ENCODE results near the gene SNX15. TPM values are rescaled to one million over a fixed set of nuclear protein-coding genes. Genes with fewer than 3 reads are reported as not detected.
A peak's percentile ranks its signal among the peaks of the same experiment; 100 is the strongest.

The SNX15 gene
- total and polyA plus RNA-seq, 3 donors from 2014 or later = 15.6 to 22.5 (median 17.0) TPM

DNA sequence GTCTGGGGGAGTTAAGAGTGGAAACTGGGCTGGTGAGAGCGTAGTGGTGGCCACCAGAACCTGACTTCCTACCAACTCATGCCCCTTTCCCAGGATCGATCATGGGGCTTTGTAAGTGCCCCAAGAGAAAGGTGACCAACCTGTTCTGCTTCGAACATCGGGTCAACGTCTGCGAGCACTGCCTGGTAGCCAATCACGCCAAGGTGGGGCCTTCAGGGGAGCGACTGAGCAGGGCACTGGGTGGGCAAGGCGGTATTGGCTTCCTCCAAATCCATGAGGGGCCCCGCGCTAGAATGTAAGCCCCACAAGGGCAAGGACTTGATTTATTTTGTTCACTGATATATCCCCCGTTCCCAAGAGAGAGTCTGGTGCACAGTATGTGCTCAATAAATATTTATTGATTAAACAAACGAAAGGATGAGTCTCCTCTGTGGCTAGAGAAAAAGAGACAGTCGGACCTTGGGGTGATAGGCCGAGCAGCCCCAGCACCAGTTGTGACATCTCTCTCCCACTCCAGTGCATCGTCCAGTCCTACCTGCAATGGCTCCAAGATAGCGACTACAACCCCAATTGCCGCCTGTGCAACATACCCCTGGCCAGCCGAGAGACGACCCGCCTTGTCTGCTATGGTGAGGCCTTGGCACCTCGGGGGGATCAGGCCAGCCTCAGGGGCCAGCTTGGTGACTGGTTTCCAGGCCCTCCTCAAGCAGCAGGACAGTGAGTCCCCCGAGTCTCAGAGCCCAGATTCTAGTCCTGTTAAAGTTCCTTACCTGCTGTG, 57.5 kb downstream of the SNX15 start:
- DNase-seq = no peak
- Histone ChIP-seq H3K36me3 (ENCODE audit: low read depth, missing control alignments) (no peaks in the 10 kb centered on the region), H3K4me3 (peak overlapping the region; percentile 86 to 96), H3K27ac (peak overlapping the region; percentile 92 to 93), H3K9me3 (no peaks in the 10 kb centered on the region), H3K4me1 (peaks cover 14% of the 10 kb centered on the region), H3K27me3 (no peaks in the 10 kb centered on the region)
- intact Hi-C loops (cut with DNase I; ENCODE audit: low total_unique reads) = no loop called here
- TF ChIP-seq POLR2A (IDR thresholded peaks at IDR 0.05) = no peak
- 38 to 39% methylated on average over 9 to 23 of the region's 23 CpGs for WGBS, 2 donors

DNA sequence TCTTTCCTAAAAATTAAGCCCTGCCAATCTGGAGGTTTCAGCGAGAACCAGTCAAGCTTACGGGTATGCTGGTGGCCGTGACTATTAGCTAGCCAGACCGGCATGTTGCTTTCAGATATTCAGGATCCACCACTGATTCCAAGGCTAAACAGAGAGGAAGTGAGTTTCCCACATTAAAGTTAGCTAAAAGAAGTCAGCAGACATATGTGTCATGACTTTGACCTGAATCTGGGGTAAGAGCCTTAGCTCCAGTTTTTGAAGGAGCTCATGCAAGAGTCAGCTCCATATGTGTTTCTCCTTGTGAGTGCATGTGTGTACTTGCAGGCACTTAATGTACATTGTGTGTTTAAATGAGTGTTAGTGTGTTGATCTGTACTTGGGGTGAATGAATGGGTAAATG, 58.2 kb downstream of the SNX15 start:
- Histone ChIP-seq H3K4me3 (no peak overlapping the region), H3K4me1 (peaks cover 14% of the 10 kb centered on the region), H3K27ac (no peak overlapping the region), H3K9me3 (no peaks in the 10 kb centered on the region), H3K27me3 (no peaks in the 10 kb centered on the region), H3K36me3 (ENCODE audit: low read depth, missing control alignments) (no peaks in the 10 kb centered on the region)
- 93% methylated on average over 4 of the region's 4 CpGs for WGBS, 2 donors
- no peak for DNase-seq
- intact Hi-C loops (cut with DNase I; ENCODE audit: low total_unique reads) = no loop called here
- TF ChIP-seq, protein P1, sequence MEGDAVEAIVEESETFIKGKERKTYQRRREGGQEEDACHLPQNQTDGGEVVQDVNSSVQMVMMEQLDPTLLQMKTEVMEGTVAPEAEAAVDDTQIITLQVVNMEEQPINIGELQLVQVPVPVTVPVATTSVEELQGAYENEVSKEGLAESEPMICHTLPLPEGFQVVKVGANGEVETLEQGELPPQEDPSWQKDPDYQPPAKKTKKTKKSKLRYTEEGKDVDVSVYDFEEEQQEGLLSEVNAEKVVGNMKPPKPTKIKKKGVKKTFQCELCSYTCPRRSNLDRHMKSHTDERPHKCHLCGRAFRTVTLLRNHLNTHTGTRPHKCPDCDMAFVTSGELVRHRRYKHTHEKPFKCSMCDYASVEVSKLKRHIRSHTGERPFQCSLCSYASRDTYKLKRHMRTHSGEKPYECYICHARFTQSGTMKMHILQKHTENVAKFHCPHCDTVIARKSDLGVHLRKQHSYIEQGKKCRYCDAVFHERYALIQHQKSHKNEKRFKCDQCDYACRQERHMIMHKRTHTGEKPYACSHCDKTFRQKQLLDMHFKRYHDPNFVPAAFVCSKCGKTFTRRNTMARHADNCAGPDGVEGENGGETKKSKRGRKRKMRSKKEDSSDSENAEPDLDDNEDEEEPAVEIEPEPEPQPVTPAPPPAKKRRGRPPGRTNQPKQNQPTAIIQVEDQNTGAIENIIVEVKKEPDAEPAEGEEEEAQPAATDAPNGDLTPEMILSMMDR (IDR thresholded peaks at IDR 0.05) = no peak
- TF ChIP-seq POLR2A (IDR thresholded peaks at IDR 0.05) = no peak

DNA sequence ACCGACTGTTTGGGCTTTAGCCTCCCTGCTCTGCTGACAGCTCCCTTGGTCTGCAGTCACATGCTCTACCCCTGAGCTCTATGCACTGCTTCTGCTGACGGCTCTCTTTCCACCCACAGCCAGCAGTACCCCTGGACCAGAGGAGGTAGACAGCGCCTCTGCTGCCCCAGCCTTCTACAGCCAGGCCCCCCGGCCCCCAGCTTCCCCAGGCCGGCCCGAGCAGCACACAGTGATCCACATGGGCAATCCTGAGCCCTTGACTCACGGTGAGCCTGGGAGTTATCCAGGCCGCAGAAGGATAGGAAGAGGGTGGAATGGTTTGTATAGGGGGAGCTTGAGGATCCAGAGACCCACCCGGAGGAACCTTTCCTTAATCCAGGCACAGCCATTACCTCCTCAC, 59.6 kb downstream of the SNX15 start:
- H3K4me1 ChIP-seq = peaks cover 14% of the 10 kb centered on the region
- no peaks in the 10 kb centered on the region for H3K27me3 ChIP-seq
- TF ChIP-seq POLR2A (IDR thresholded peaks at IDR 0.05) = no peak
- TF ChIP-seq, protein P1 (IDR thresholded peaks at IDR 0.05) = no peak
- H3K27ac ChIP-seq = no peak overlapping the region
- H3K4me3 ChIP-seq = no peak overlapping the region
- H3K36me3 ChIP-seq (ENCODE audit: low read depth, missing control alignments) = no peaks in the 10 kb centered on the region
- WGBS, 2 donors = 88 to 91% methylated on average over 8 to 9 of the region's 9 CpGs
- no peaks in the 10 kb centered on the region for H3K9me3 ChIP-seq
- no peak for DNase-seq
- intact Hi-C loops (cut with DNase I; ENCODE audit: low total_unique reads) = no loop called here

GRCh38 chr11:65087216-65087615, 60.0 kb downstream of the SNX15 start:
- 84 to 85% methylated on average over 11 of the region's 11 CpGs for WGBS, 2 donors
- DNase-seq = no peak

GRCh38 chr11:65087827-65088226, 60.6 kb downstream of the SNX15 start:
- DNase-seq = no peak
- no peak for TF ChIP-seq POLR2A (IDR thresholded peaks at IDR 0.05)
- TF ChIP-seq, protein P1 (IDR thresholded peaks at IDR 0.05) = no peak
- no peaks in the 10 kb centered on the region for H3K36me3 ChIP-seq (ENCODE audit: low read depth, missing control alignments)
- no peak overlapping the region for H3K27ac ChIP-seq
- intact Hi-C loops (cut with DNase I; ENCODE audit: low total_unique reads) = no loop called here
- H3K27me3 ChIP-seq = no peaks in the 10 kb centered on the region
- 90 to 94% methylated on average over 11 to 12 of the region's 15 CpGs for WGBS, 2 donors
- peaks cover 14% of the 10 kb centered on the region for H3K4me1 ChIP-seq
- H3K4me3 ChIP-seq = no peak overlapping the region
- H3K9me3 ChIP-seq = no peaks in the 10 kb centered on the region

More at GRCh38 chr11:65087216-65087615, 60.0 kb downstream of the SNX15 start:
- no peak for TF ChIP-seq POLR2A (IDR thresholded peaks at IDR 0.05)
- TF ChIP-seq, protein P1 (IDR thresholded peaks at IDR 0.05) = no peak
- no peaks in the 10 kb centered on the region for H3K27me3 ChIP-seq
- intact Hi-C loops (cut with DNase I; ENCODE audit: low total_unique reads) = no loop called here
- no peak overlapping the region for H3K4me3 ChIP-seq
- H3K9me3 ChIP-seq = no peaks in the 10 kb centered on the region
- no peak overlapping the region for H3K27ac ChIP-seq
- H3K4me1 ChIP-seq = peaks cover 14% of the 10 kb centered on the region
- H3K36me3 ChIP-seq (ENCODE audit: low read depth, missing control alignments) = no peaks in the 10 kb centered on the region

All from testis (tissue), 3 donors.